ENCODE data around the gene UBXN10.

GRCh38 chr1:20137604-20138003 lies 48.3 kb upstream of the UBXN10 start:
- TF ChIP-seq CTCF (IDR thresholded peaks at IDR 0.05), result no peak
- no peak for TF ChIP-seq POLR2A (IDR thresholded peaks at IDR 0.05)
